CD14-positive monocyte (primary cell): ENCODE measurements around the gene SEL1L3. TPM values are rescaled to one million over a fixed set of nuclear protein-coding genes. Genes with fewer than 3 reads are reported as not detected.

ENCODE experiments used
- DNase-seq, 3 donors: peaks; one replicate each; pipeline ENCODE4 v3.0.0-alpha.2; 2011 to 2022
- H2AFZ ChIP-seq: 2 replicates; pipeline ENCODE4 v1.6.0; 2012; ENCODE audit warnings: mild to moderate bottlenecking, low read depth, low read length, inconsistent platforms; ENCODE audit not compliant: insufficient read depth, poor library complexity, severe bottlenecking
- H3K27ac ChIP-seq, 2 donors: 1 replicate in 1 of 2; 2 replicates in 1 of 2; pipeline ENCODE4 v1.5.1; 2012 to 2013; ENCODE audit warnings: low read length in 2 of 2, control low read depth in 1 of 2, inconsistent platforms in 1 of 2, low read depth in 1 of 2, mild to moderate bottlenecking in 1 of 2
- H3K27me3 ChIP-seq, 2 donors: one replicate each; pipeline versions ENCODE4 v1.6.0 to v1.6.1; 2011 to 2013; ENCODE audit warnings: low read length in 2 of 2; ENCODE audit not compliant: control insufficient read depth in 2 of 2, insufficient read depth in 2 of 2
- H3K36me3 ChIP-seq, 2 donors: replicated peaks in 1 of 2; 1 replicate in 1 of 2; 2 replicates in 1 of 2; pipeline versions ENCODE4 v1.5.1 to v1.6.1; 2012 to 2013; ENCODE audit warnings: low read length in 2 of 2, control low read depth in 1 of 2, inconsistent platforms in 1 of 2, mild to moderate bottlenecking in 1 of 2; ENCODE audit not compliant: insufficient read depth in 2 of 2, control insufficient read depth in 1 of 2
- H3K4me1 ChIP-seq, 2 donors: 1 replicate in 1 of 2; 2 replicates in 1 of 2; pipeline versions ENCODE4 v1.5.1 to v1.6.1; 2012 to 2013; ENCODE audit warnings: low read length in 2 of 2, control low read depth in 1 of 2, inconsistent platforms in 1 of 2, mild to moderate bottlenecking in 1 of 2, moderate library complexity in 1 of 2; ENCODE audit not compliant: insufficient read depth in 2 of 2, control insufficient read depth in 1 of 2
- H3K4me2 ChIP-seq: replicated peaks from 2 replicates; pipeline ENCODE3; 2012; ENCODE audit warnings: low read length, moderate library complexity, mild to moderate bottlenecking; ENCODE audit not compliant: poor library complexity, severe bottlenecking; ENCODE audit errors: extremely low read depth
- H3K4me3 ChIP-seq, 3 experiments: fragments of 200-600 bp in 1 of 3; sonication (generic) in 1 of 3; replicated peaks in 1 of 3; 1 replicate in 2 of 3; 2 replicates in 1 of 3; pipeline ENCODE4 v1.5.1; 2011 to 2013; ENCODE audit warnings: low read length in 3 of 3, mild to moderate bottlenecking in 3 of 3, control low read depth in 2 of 3, low read depth in 2 of 3, inconsistent platforms in 1 of 3, moderate library complexity in 1 of 3
- H3K79me2 ChIP-seq: 2 replicates; pipeline ENCODE4 v1.6.0; 2012; ENCODE audit warnings: mild to moderate bottlenecking, control low read depth, inconsistent platforms, low read length, moderate library complexity; ENCODE audit not compliant: insufficient read depth
- H3K9ac ChIP-seq: 2 replicates; pipeline ENCODE4 v1.6.0; 2017; ENCODE audit warnings: low read length, mild to moderate bottlenecking; ENCODE audit not compliant: insufficient read depth, poor library complexity, severe bottlenecking
- H3K9me3 ChIP-seq, 2 donors: replicated peaks in 1 of 2; 1 replicate in 1 of 2; 2 replicates in 1 of 2; pipeline versions ENCODE4 v1.5.1 to v1.6.1; 2012 to 2013; ENCODE audit warnings: low read length in 2 of 2, control low read depth in 1 of 2; ENCODE audit not compliant: control insufficient read depth in 1 of 2, insufficient read depth in 1 of 2
- H4K20me1 ChIP-seq: 2 replicates; pipeline ENCODE4 v1.6.0; 2012; ENCODE audit warnings: mild to moderate bottlenecking, low read length, control low read depth, moderate library complexity; ENCODE audit not compliant: insufficient read depth
- H3K27ac Mint-ChIP-seq, 7 donors: one replicate each; pipeline ENCODE4 v1.8.0; 2020; ENCODE audit warnings: mild to moderate bottlenecking in 7 of 7, mixed read lengths in 7 of 7, moderate library complexity in 6 of 7, inconsistent platforms in 2 of 7
- H3K27me3 Mint-ChIP-seq, 3 donors: one replicate each; pipeline ENCODE4 v1.8.0; 2021 to 2022; ENCODE audit warnings: low read depth in 3 of 3, mild to moderate bottlenecking in 3 of 3, mixed read lengths in 3 of 3, moderate library complexity in 3 of 3, inconsistent platforms in 1 of 3
- H3K36me3 Mint-ChIP-seq, 2 donors: one replicate each; pipeline ENCODE4 v1.8.0; 2020; ENCODE audit warnings: mixed read lengths in 2 of 2, inconsistent platforms in 1 of 2, mild to moderate bottlenecking in 1 of 2
- H3K4me1 Mint-ChIP-seq: one replicate; pipeline ENCODE4 v1.8.0; 2020; ENCODE audit warnings: mild to moderate bottlenecking, mixed read lengths
- H3K4me3 Mint-ChIP-seq, 2 donors: one replicate each; pipeline ENCODE4 v1.8.0; 2020; ENCODE audit warnings: mild to moderate bottlenecking in 2 of 2, mixed read lengths in 2 of 2, moderate library complexity in 1 of 2
- H3K9me3 Mint-ChIP-seq, 7 donors: one replicate each; pipeline ENCODE4 v1.8.0; 2020 to 2022; ENCODE audit warnings: mixed read lengths in 7 of 7, mild to moderate bottlenecking in 6 of 7, moderate library complexity in 6 of 7, inconsistent platforms in 2 of 7
- WGBS: methylation state at CpG from one replicate; pipeline ENCODE4 v1.1.5; 2013; ENCODE audit warnings: missing lambda C conversion rate; ENCODE audit not compliant: insufficient coverage; 5-methylcytosine and 5-hydroxymethylcytosine counted together
- intact Hi-C, 2 donors: fragments of 100-400 bp; cut with micrococcal nuclease; formaldehyde crosslinking; loops; one replicate each; pipeline versions ENCODE4 v1.15.0 to v1.15.1; 2023
- polyA plus RNA-seq, 3 donors: library from polyadenylated mRNA; depleted of rRNA in 1 of 3; unstranded in 2 of 3; stranded (reverse) in 1 of 3; fragments of 300-500 nt in 2 of 3; fragments of >200 nt in 1 of 3; fragmentation: Illumina TruSeq in 2 of 3; gene quantifications; 1 replicate in 2 of 3; 2 replicates in 1 of 3; pipeline ENCODE4 v1.2.3, GENCODE V29; 2012 to 2021
- TF ChIP-seq, protein P1 (sequence below): fragments of 200-600 bp; IDR thresholded peaks from one replicate; pipeline ENCODE4 v1.8.0; 2022; ENCODE audit warnings: antibody characterized with exemption, mild to moderate bottlenecking

Gene SEL1L3
- polyA plus RNA-seq, 3 donors, result 0.61 to 2.2 (median 1.7) TPM

DNA sequence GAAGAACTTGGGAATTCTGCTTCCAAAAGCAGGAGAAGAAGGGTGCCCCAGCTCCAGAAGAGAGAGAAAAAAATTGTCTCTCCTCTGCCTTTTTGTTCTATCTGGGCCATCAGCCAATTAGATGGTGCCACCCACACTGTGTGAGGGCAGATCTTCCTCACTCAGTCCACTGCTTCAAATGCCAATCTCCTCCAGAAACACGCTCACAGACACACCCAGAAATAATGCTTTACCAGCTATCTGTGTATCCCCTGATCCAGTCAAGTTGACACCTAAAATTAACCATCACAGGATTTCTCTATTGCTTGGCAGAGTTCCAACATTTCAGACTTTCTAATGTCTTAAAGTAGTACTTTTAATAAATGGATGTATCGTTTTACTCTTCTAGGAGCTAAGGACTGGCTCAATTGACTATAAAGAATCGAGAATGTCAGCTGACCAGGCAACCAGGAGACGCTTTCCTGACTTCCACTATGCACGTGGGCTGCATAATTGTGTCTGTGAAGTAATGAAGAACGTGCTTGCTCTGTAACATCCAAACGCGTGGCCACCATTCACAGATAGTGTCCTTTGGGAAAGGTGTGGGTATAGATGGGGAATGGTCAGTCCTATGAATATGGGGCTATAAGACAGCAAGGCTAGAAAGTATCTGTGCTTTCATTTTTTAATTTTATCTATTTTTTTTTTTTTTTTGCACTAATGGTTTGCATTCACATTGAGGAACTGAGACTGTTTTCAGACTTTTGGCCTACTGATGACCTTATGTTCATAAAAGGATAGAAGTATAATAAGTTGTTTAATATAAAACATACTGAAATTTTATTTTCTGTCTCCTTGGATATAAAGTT is 41.3 kb upstream of the SEL1L3 start:
- no peak overlapping the region for H3K9ac ChIP-seq
- peaks cover 10% of the 10 kb centered on the region for H3K4me1 Mint-ChIP-seq
- H3K4me2 ChIP-seq, result no peak overlapping the region
- peaks cover 0 to 10% (median 3%) of the 10 kb centered on the region in 7 donors for H3K9me3 Mint-ChIP-seq
- H3K4me3 ChIP-seq, result no peak overlapping the region
- WGBS, result 80% methylated on average over 4 of the region's 8 CpGs
- TF ChIP-seq, protein P1, sequence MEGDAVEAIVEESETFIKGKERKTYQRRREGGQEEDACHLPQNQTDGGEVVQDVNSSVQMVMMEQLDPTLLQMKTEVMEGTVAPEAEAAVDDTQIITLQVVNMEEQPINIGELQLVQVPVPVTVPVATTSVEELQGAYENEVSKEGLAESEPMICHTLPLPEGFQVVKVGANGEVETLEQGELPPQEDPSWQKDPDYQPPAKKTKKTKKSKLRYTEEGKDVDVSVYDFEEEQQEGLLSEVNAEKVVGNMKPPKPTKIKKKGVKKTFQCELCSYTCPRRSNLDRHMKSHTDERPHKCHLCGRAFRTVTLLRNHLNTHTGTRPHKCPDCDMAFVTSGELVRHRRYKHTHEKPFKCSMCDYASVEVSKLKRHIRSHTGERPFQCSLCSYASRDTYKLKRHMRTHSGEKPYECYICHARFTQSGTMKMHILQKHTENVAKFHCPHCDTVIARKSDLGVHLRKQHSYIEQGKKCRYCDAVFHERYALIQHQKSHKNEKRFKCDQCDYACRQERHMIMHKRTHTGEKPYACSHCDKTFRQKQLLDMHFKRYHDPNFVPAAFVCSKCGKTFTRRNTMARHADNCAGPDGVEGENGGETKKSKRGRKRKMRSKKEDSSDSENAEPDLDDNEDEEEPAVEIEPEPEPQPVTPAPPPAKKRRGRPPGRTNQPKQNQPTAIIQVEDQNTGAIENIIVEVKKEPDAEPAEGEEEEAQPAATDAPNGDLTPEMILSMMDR, result no peak
- H3K27ac ChIP-seq, result no peak overlapping the region
- H4K20me1 ChIP-seq, result no peaks in the 10 kb centered on the region
- intact Hi-C loops, result no loop called here
- H3K79me2 ChIP-seq, result no peaks in the 10 kb centered on the region
- no peak for DNase-seq
- peak overlapping the region in 4 of 7 donors; percentile 2 to 26 (median 9) for H3K27ac Mint-ChIP-seq
- peaks cover 0 to 1% (median 1%) of the 10 kb centered on the region in 3 donors for H3K27me3 Mint-ChIP-seq
- H2AFZ ChIP-seq, result no peak overlapping the region
- no peaks in the 10 kb centered on the region for H3K4me1 ChIP-seq
- H3K27me3 ChIP-seq, result no peaks in the 10 kb centered on the region
- no peaks in the 10 kb centered on the region for H3K36me3 Mint-ChIP-seq
- H3K9me3 ChIP-seq, result no peaks in the 10 kb centered on the region
- H3K36me3 ChIP-seq, result no peaks in the 10 kb centered on the region
- no peak overlapping the region for H3K4me3 Mint-ChIP-seq

DNA sequence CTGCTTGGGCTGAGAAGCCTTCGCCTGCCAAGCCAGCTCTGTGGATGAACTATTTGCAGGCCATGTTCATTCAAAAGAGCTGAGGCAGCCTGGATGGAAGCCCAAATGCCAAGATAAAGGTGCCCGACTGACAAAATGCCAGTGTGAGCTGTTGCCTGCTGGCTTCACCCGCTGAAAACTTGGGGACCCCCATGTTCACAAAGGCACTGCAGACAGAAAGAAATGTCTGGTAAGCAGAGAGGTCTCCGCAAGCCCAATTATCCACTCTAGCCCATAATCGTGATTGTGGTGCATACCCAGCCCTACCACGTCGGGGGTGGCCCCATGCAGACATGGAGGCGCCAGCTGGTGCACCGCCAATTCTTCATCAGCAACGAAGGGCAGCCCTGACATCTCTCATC is 38.2 kb upstream of the SEL1L3 start:
- Histone ChIP-seq H3K27ac (no peak overlapping the region), H3K9ac (no peak overlapping the region), H3K9me3 (no peaks in the 10 kb centered on the region), H3K27me3 (no peaks in the 10 kb centered on the region), H3K4me3 (no peak overlapping the region), H3K79me2 (no peaks in the 10 kb centered on the region), H3K4me1 (no peaks in the 10 kb centered on the region), H2AFZ (no peak overlapping the region), H3K36me3 (no peaks in the 10 kb centered on the region), H3K4me2 (no peak overlapping the region), H4K20me1 (no peaks in the 10 kb centered on the region)
- no peak overlapping the region for H3K27ac Mint-ChIP-seq
- H3K4me1 Mint-ChIP-seq, result peaks cover 7% of the 10 kb centered on the region
- intact Hi-C loops, result no loop called here
- DNase-seq, result no peak
- peaks cover 0 to 1% (median 0%) of the 10 kb centered on the region in 3 donors for H3K27me3 Mint-ChIP-seq
- H3K4me3 Mint-ChIP-seq, result no peak overlapping the region
- H3K9me3 Mint-ChIP-seq, result no peaks in the 10 kb centered on the region
- 88% methylated on average over 9 of the region's 10 CpGs for WGBS
- TF ChIP-seq, protein P1, result no peak
- no peaks in the 10 kb centered on the region for H3K36me3 Mint-ChIP-seq
